GM10266 (cell line): ENCODE results near the gene PRKRIP1.
"Not testable (repeated sequence)": the region's sequence is repeated elsewhere in the genome, so short reads cannot be mapped to it uniquely, and the experiment has no call there.

Experiments
- DNase-seq: peaks from one replicate; pipeline ENCODE4 v3.0.0; 2012; ENCODE audit errors: extremely low spot score
- CTCF ChIP-seq: IDR thresholded peaks from 2 replicates; pipeline ENCODE4 v1.5.1; 2012; ENCODE audit warnings: mild to moderate bottlenecking, low read depth; ENCODE audit not compliant: control insufficient read depth, insufficient read depth; ENCODE audit errors: missing control alignments

The PRKRIP1 gene

DNA sequence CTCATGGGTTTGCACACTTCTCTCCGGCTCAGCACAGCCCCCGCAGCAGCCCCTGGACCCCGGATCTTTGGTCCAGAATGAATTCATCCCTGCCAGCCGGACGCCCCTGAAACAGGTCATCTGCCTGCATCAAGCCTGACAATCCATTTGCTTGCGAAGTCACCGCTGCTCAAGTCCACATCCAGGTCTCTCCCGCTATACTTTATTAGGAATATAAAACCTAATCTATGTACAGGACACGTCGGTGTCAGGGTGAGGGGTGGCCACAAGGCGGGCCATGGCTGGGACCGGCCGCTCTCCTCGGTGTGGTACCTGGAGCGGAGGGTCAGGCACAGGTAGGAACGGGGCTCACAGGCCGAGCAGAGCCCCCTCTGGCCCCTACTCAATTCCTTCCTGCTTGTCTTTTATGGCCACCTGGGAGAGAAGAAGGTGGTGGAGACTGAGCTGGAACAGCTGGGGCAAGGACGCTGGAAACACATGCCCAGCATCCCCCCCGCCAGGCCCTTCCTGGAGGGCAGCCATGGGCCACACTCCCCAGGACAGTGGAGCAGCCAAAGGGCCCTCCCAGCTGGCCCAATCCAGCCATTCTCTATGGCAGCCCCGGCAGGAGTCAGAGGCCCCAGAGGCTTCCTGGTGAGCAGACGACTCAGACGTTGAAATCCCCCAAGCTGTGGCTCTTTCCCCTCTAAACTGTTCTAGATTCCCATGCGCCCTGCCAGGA lies 77.3 kb downstream of the PRKRIP1 start:
- no peak for TF ChIP-seq CTCF
- no peak for DNase-seq

- DNase-seq, result not testable (repeated sequence)
Measured at GRCh38 chr7:102474116-102474515, 78.0 kb downstream of the PRKRIP1 start.

DNA sequence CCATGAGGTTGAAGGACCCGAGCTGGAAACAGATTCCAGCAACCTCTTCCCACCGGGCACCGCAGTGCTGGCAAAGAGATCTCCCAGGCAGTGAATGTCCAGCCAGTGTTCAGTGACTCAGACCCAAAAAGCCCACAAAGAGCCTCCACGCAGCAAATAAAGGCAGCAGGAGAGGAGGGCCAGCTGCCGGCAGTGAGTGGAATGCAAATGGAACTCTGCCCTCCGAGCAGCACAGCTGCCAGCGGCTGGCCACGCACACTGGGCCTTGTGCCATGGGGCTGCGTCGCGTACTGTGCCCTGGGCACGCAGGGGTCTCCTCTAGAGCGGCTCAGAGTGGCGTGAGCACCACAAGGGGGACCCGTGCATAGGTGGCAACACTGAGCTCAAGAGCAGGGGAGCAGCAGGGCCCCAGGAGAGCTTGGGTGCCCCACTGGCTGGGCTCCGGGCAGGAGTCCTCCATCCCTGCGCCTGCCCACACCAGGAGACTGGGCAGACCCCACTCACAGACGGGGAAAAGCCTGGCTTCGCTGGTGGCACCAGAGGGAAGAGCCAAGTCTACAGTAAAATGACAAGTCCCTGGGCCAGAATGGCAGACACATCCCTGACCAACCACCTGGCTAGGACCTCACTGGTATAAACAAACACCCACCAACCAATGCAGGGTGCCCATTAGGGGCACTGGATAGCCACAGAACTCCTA lies 78.7 kb downstream of the PRKRIP1 start:
- not testable (repeated sequence) for DNase-seq
